HepG2 (cell line): ENCODE measurements around the gene TBKBP1. TPM values are rescaled to one million over a fixed set of nuclear protein-coding genes. Genes with fewer than 3 reads are reported as not detected.

Source experiments
- ATAC-seq: fragments of 200-7000 bp; cut with Tn5 transposase; 3 replicates; pipeline ENCODE4 v1.9.1; 2020; ENCODE audit warnings: mild to moderate bottlenecking, moderate library complexity
- BruUV-seq: library from RNA; stranded (reverse); fragments of 400-500 nt; replicated peaks from 2 replicates; lab custom pipeline; 2021; lab: Mats Ljungman, UMichigan
- CTCF ChIA-PET: fragments of 300-600 bp; formaldehyde crosslinking; extraction: SDS; loops from one replicate; lab custom pipeline; 2021; ENCODE audit warnings: low total read pairs, inconsistent platforms, low intra/inter-chr PET ratio; lab: Yijun Ruan, JAX
- POLR2A ChIA-PET: fragments of 350-600 bp; sonication (Branson Sonifier 250); formaldehyde crosslinking; loops from one replicate; lab custom pipeline; 2020; ENCODE audit warnings: antibody characterized with exemption, inconsistent platforms; lab: Yijun Ruan, JAX
- DNase-seq: peaks from one replicate; pipeline ENCODE4 v3.0.0-alpha.2; 2015; ENCODE audit warnings: low spot score
- FAIRE-seq: peaks from 3 replicates; lab custom pipeline; 2011; peaks lifted over from hg19 to GRCh38; lab: Jason Lieb, UNC
- H2AFZ ChIP-seq: one replicate; pipeline ENCODE4 v1.6.1; 2011; ENCODE audit warnings: low read length, inconsistent platforms
- H3K27ac ChIP-seq: fragments of 300-600 bp; 3 replicates; pipeline ENCODE4 v1.8.0; 2011; ENCODE audit warnings: mixed run types, mild to moderate bottlenecking, mixed read lengths, low read length, inconsistent platforms; ENCODE audit not compliant: insufficient read depth; ENCODE audit errors: extremely low read length
- H3K27me3 ChIP-seq, 2 experiments: fragments of 200-600 bp in 1 of 2; 2 replicates in 1 of 2; 3 replicates in 1 of 2; pipeline versions ENCODE4 v1.6.0 to v1.8.0; 2011; ENCODE audit warnings: low read length in 2 of 2, mild to moderate bottlenecking in 2 of 2, moderate library complexity in 2 of 2, inconsistent platforms in 1 of 2; ENCODE audit not compliant: insufficient read depth in 2 of 2, control insufficient read depth in 1 of 2
- H3K36me3 ChIP-seq, 2 experiments: fragments of 200-600 bp in 1 of 2; replicated peaks in 1 of 2; 2 replicates in 1 of 2; 3 replicates in 1 of 2; pipeline versions ENCODE4 v1.5.1 to v1.8.0; 2011; ENCODE audit warnings: low read length in 2 of 2, inconsistent platforms in 1 of 2; ENCODE audit not compliant: insufficient read depth in 2 of 2, control insufficient read depth in 1 of 2
- H3K4me1 ChIP-seq: 2 replicates; pipeline ENCODE4 v1.5.1; 2012; ENCODE audit warnings: low read length, inconsistent platforms; ENCODE audit not compliant: insufficient read depth
- H3K4me2 ChIP-seq: 2 replicates; pipeline ENCODE4 v1.6.0; 2011; ENCODE audit warnings: low read depth, low read length, inconsistent platforms
- H3K4me3 ChIP-seq, 3 experiments: fragments of 200-600 bp in 1 of 3; sonication (generic), shearing (Covaris generic) in 1 of 3; replicated peaks in 1 of 3; 2 replicates each; pipeline ENCODE4 v1.5.1; 2011 to 2016; ENCODE audit warnings: low read length in 3 of 3, inconsistent platforms in 2 of 3, low read depth in 2 of 3, mild to moderate bottlenecking in 2 of 3, control low read depth in 1 of 3, mixed read lengths in 1 of 3; ENCODE audit not compliant: insufficient read depth in 1 of 3
- H3K79me2 ChIP-seq: one replicate; pipeline ENCODE4 v1.6.1; 2011; ENCODE audit warnings: low read length, inconsistent platforms; ENCODE audit not compliant: insufficient read depth
- H3K9ac ChIP-seq: 2 replicates; pipeline ENCODE4 v1.6.0; 2011; ENCODE audit warnings: mild to moderate bottlenecking, low read depth, low read length, inconsistent platforms; ENCODE audit not compliant: insufficient read depth
- H3K9me3 ChIP-seq: 2 replicates; pipeline ENCODE4 v1.5.1; 2012; ENCODE audit warnings: mild to moderate bottlenecking, low read length
- H4K20me1 ChIP-seq: 2 replicates; pipeline ENCODE4 v1.6.0; 2011; ENCODE audit warnings: inconsistent platforms, mild to moderate bottlenecking, low read length, moderate library complexity; ENCODE audit not compliant: insufficient read depth
- GABPA ChIP-seq, 2 experiments: IDR thresholded peaks; 2 replicates each; pipeline ENCODE4 v1.6.1; 2011 to 2016; ENCODE audit warnings: low read depth in 2 of 2, low read length in 1 of 2, missing biosample characterization in 1 of 2, missing genetic modification characterization in 1 of 2
- MAZ ChIP-seq, 2 experiments: sonication (generic) in 1 of 2; formaldehyde crosslinking in 1 of 2; IDR thresholded peaks; 2 replicates each; pipeline versions ENCODE4 v1.5.0 to v1.6.1; 2012 to 2020; ENCODE audit warnings: low read depth in 2 of 2, mild to moderate bottlenecking in 2 of 2, borderline replicate concordance in 1 of 2, improper control_type of control experiment in 1 of 2, low read length in 1 of 2, missing genetic modification reagents in 1 of 2, moderate library complexity in 1 of 2
- MXD4 ChIP-seq: IDR thresholded peaks from 2 replicates; pipeline ENCODE4 v1.6.1; 2016; ENCODE audit warnings: mild to moderate bottlenecking, missing biosample characterization, missing genetic modification reagents
- NR2F6 ChIP-seq, 2 experiments: IDR thresholded peaks; 2 replicates each; pipeline ENCODE4 v1.6.1; 2016; ENCODE audit warnings: antibody characterized with exemption in 1 of 2, mild to moderate bottlenecking in 1 of 2
- RBFOX2 ChIP-seq: fragments of 200-400 bp; formaldehyde crosslinking; IDR thresholded peaks from 2 replicates; pipeline ENCODE4 v1.6.1; 2017; ENCODE audit warnings: low read depth, mild to moderate bottlenecking, low read length
- RFXANK ChIP-seq: IDR thresholded peaks from 2 replicates; pipeline ENCODE4 v1.6.1; 2016
- SKIL ChIP-seq: sonication (generic); formaldehyde crosslinking; IDR thresholded peaks from 2 replicates; pipeline ENCODE4 v1.8.0; 2022; ENCODE audit warnings: missing genetic modification reagents, mild to moderate bottlenecking, moderate library complexity, borderline replicate concordance
- SMC3 ChIP-seq: IDR thresholded peaks from 2 replicates; pipeline ENCODE4 v1.6.1; 2011; ENCODE audit warnings: low read length, improper control_type of control experiment
- TGIF2 ChIP-seq: IDR thresholded peaks from 2 replicates; pipeline ENCODE4 v1.6.1; 2016; ENCODE audit warnings: control low read depth, missing compliant biosample characterization
- ZC3H4 ChIP-seq: sonication (generic); formaldehyde crosslinking; IDR thresholded peaks from 2 replicates; pipeline ENCODE4 v1.4.0; 2020; ENCODE audit warnings: missing genetic modification reagents, borderline replicate concordance
- ZHX1 ChIP-seq: sonication (generic); formaldehyde crosslinking; IDR thresholded peaks from 2 replicates; pipeline ENCODE4 v1.8.1; 2022; ENCODE audit warnings: low read depth, mild to moderate bottlenecking, missing genetic modification reagents
- ZNF143 ChIP-seq: sonication (generic); formaldehyde crosslinking; IDR thresholded peaks from 2 replicates; pipeline ENCODE4 v1.4.0; 2020; ENCODE audit warnings: missing genetic modification reagents
- ZNF746 ChIP-seq: sonication (generic); formaldehyde crosslinking; IDR thresholded peaks from 2 replicates; pipeline ENCODE4 v1.8.0; 2022; ENCODE audit warnings: mild to moderate bottlenecking, missing genetic modification reagents
- ZSCAN12 ChIP-seq: sonication (generic); formaldehyde crosslinking; IDR thresholded peaks from 2 replicates; pipeline ENCODE4 v1.9.0; 2021; ENCODE audit warnings: mild to moderate bottlenecking, missing genetic modification reagents
- in situ Hi-C: cut with HindIII; loops from 2 replicates; pipeline ENCODE4 v1.10.0; 2017; ENCODE audit warnings: low pct_unique_long_range_greater_than_20kb; ENCODE audit not compliant: extremely low pct_ligation_motif_present
- intact Hi-C: fragments of 100-400 bp; cut with micrococcal nuclease; formaldehyde crosslinking; loops from one replicate; pipeline ENCODE4 v1.10.0; 2022; ENCODE audit not compliant: unreplicated experiment
- polyA plus RNA-seq, 8 experiments: library from polyadenylated mRNA; depleted of rRNA in 3 of 8; stranded (reverse) in 7 of 8; unstranded in 1 of 8; fragments of >200 nt; fragmentation: Illumina TruSeq in 4 of 8; extraction: Trizol in 4 of 8; gene quantifications; 2 replicates each; pipeline versions ENCODE4 v1.2.1 to v1.2.3, GENCODE V29; 2011 to 2016; ENCODE audit warnings: low read depth in 4 of 8, missing spikeins in 1 of 8, mixed read lengths in 1 of 8; ENCODE audit not compliant: insufficient read depth in 1 of 8
- total RNA-seq, 5 experiments: library from RNA; depleted of rRNA; stranded (reverse); fragments of >200 nt; fragmentation: Illumina TruSeq; extraction: Trizol; gene quantifications; 2 replicates each; pipeline ENCODE4 v1.2.3, GENCODE V29; 2016; ENCODE audit warnings: low read depth in 1 of 5

TBKBP1 gene
- total and polyA plus RNA-seq, 2 of the 13 experiments (the other 11 are each of a cell fraction or from before 2014, with no cell fraction given): 2.6 to 7.0 TPM

GRCh38 chr17:47663912-47664623 lies 29.9 kb upstream of the TBKBP1 start (continued):
- TF ChIP-seq SKIL (CRISPR knock-in tag) (no peak), SMC3 (peak; percentile 72), RBFOX2 (0 out of 2 replicates have a peak, but pooled peaks have one; percentile 10), TGIF2 (CRISPR knock-in tag) (0 out of 2 replicates have a peak, but pooled peaks have one; percentile 29), MAZ (IDR thresholded peaks at IDR 0.05; ENCODE audit: borderline replicate concordance, low read depth, low read length) (no peak), MAZ (CRISPR knock-in tag; IDR thresholded peaks at IDR 0.05; ENCODE audit: low read depth) (no peak), ZC3H4 (CRISPR knock-in tag) (no peak)

- no peak overlapping the region for H2AFZ ChIP-seq
- no peak for DNase-seq
- intact Hi-C loops: loop anchor here (1.0 to 2.0 kb wide), 3 partner anchors 14 to 78 kb away; no protein-coding TSS in a partner anchor
- peaks cover 19% of the 10 kb centered on the region for H4K20me1 ChIP-seq
- POLR2A ChIA-PET: interaction anchor here (1.0 to 6.9 kb wide), 2 partner anchors 13 to 17 kb away, joined by 3 to 59 read pairs; partner anchors contain the start of gene KPNB1
- TF ChIP-seq NR2F6 (IDR thresholded peaks at IDR 0.05): no peak
- 0 out of 2 replicates have a peak, but pooled peaks have one; percentile 13 for TF ChIP-seq NR2F6 (CRISPR knock-in tag; IDR thresholded peaks at IDR 0.05)
- no peak for TF ChIP-seq MXD4 (CRISPR knock-in tag)
- no peak for TF ChIP-seq RFXANK (CRISPR knock-in tag)
- no peak for TF ChIP-seq ZSCAN12 (CRISPR knock-in tag)
- TF ChIP-seq GABPA (IDR thresholded peaks at IDR 0.05; ENCODE audit: low read depth, low read length): no peak
- 0 out of 2 replicates have a peak, but pooled peaks have one; percentile 3 for TF ChIP-seq GABPA (CRISPR knock-in tag; IDR thresholded peaks at IDR 0.05; ENCODE audit: low read depth)
- TF ChIP-seq ZHX1 (CRISPR knock-in tag): no peak
- no peak for TF ChIP-seq ZNF143
- TF ChIP-seq ZNF746 (CRISPR knock-in tag): no peak
- TF ChIP-seq, all 625 proteins: peak for 2
- H3K4me1 ChIP-seq: no peaks in the 10 kb centered on the region
- no peak overlapping the region for H3K4me2 ChIP-seq
- CTCF ChIA-PET: interaction anchor here (0.9 to 1.4 kb wide), 2 partner anchors 78 to 138 kb away, joined by 4 to 8 read pairs; no protein-coding TSS in a partner anchor
- FAIRE-seq: no peak
- H3K27ac ChIP-seq: no peak overlapping the region
- no peaks in the 10 kb centered on the region for H3K9me3 ChIP-seq
- peaks cover 48 to 92% of the 10 kb centered on the region in 2 experiments for H3K36me3 ChIP-seq
- no TSS peak for BruUV-seq
- no peak for ATAC-seq
- H3K27me3 ChIP-seq: no peaks in the 10 kb centered on the region
- no peak overlapping the region for H3K4me3 ChIP-seq
- in situ Hi-C loops: no loop called here
- H3K9ac ChIP-seq: no peak overlapping the region
- no peaks in the 10 kb centered on the region for H3K79me2 ChIP-seq
Observed at GRCh38 chr17:47664624-47664941, 29.4 kb upstream of the TBKBP1 start.
